Hematopoietic multipotent progenitor cell treated with erythropoietin and hydrocortisone succinate and interleukin-3 and kit ligand, for 6 days (in vitro differentiated cells): Measurements from ENCODE around the gene MON1B.
A peak's percentile ranks its signal among the peaks of the same experiment; 100 is the strongest.
"Not testable (repeated sequence)": the region's sequence is repeated elsewhere in the genome, so short reads cannot be mapped to it uniquely, and the experiment has no call there.

Source experiments
- DNase-seq: peaks from one replicate; pipeline ENCODE4 v3.0.0-alpha.2; 2015

The MON1B gene

DNA sequence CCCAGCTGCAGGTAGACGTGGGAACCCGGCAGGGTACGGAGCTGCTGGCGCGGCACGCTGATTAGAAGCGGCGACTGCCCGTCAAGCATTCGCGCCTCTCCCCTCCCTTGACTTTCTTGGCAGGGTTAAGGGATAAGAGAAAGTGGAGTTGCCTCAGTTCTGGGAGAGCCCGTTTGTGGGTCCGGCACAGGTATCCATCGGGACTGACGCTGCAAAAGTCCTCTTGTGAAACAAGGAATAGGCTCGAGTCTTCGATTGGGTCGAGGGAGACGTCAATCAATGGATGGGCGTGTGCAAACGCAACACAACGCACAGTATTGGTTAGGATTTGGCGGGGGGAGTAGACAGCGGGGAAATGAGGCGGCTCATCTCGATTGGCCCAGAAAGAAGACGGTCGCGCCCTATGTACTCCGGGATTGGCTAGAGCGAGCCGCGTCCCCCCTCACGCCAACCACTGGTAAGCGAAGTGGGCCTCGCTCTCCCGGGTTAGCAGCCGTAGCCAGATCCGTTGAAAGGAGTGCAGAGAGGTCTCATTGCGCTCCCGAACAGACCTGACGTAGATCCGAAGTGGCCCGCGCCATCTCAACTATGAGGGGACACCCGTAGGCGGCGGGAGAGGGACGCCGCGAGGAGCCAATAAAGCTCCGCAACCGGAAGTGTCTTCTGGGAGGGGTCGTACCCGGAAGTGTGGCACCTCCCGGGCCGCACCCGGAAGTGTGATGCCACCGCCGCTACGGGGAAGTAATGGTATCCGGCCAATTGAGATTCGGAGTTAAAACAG lies at the start of gene MON1B:
MON1B (plus strand) TSS at position 713 of the 781 bp plus-strand sequence. CDS start 296 bp downstream, outside the sequence.
- DNase-seq, result peak; percentile 99

DNA sequence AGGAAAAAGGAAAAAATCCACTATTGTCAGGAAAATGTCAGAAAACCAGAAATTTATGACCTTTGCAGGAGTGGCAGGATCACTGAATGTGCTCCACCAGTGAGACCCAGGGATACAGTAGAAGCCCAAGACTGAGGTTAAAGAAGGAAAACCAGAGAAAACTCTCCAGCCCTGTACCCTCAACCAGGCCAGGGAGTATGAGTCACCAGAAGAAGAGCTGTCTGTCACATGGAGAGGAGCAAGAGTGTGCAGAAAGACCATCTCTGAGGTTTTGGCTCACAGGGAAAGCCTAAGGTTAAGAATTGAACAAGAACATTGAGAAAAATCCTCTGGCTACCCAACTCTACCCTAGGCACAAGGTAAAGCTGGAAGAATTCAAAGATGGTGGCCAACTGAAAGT lies 47.6 kb upstream of the MON1B start:
- DNase-seq, result no peak

DNA sequence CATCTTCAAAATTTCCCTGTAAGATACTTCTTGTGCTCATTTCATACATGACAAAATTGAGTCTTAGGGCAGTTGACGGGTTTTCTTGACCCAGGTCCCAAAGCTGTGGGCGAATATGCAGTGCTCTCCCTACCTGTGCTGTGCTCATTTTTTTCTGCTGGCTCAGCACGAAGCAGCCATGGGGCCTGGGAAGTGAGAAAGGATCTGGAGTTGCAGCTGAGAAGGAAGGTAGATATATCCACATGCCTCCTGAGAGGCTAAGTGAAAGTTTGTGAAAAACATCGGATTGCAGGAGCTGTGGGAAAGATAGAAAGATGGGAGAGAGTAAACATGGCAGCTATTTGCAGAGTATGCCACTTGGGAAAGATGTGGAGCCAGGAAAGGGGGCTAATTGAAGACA lies 42.9 kb upstream of the MON1B start:
- no peak for DNase-seq

DNA sequence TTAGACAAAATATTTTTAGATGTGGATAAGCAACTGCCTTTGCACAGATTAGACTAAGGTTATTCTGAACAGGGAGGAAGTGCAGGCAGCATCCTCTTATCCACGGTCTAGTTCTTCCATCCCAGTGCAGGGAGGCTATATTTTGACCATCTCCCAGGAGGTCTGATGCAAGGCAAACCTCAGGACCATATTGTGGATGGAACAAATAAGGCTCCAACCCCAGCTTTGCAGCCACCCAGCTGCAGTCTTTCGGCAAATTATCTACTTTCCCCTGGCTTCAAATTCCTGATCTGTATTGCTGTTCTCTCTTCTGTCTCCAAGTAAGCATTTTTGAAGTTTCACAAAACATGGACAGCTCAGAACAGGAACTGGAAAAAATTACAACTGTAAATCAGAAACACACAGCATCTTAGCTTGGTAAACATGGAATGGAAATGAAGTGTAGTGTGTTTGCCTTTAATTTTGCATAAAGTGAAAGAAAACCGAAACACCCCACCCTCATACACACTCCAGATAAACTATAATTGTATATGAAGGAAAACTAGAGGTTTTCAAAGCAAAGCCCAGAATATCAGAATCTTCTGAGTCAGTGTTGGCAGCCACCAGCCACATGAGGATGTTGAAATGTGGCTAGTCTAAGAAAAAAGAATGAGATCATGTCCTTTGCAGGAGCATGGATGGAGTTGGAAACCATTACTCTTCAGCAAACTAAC lies 33.5 kb upstream of the MON1B start:
- DNase-seq, result no peak

DNA sequence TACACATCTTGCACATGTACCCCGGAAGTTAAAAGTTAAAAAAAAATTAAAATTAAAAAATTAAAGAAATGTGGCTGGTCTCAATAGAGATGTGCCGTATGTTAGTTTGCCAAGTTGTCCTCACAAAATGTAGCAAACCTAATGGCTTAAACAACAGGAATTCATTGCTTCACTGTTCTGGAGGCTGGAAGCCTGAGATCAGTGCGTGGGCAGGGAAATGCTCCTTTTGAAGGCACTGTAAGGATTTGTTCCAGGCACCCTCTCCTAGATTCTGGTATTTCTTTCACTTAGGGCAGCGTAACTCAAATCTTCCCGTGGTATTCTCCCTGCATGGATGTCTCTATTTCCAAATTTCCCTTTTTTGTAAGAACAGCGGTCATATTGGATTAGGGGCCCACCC lies 32.7 kb upstream of the MON1B start:
- DNase-seq, result no peak

DNA sequence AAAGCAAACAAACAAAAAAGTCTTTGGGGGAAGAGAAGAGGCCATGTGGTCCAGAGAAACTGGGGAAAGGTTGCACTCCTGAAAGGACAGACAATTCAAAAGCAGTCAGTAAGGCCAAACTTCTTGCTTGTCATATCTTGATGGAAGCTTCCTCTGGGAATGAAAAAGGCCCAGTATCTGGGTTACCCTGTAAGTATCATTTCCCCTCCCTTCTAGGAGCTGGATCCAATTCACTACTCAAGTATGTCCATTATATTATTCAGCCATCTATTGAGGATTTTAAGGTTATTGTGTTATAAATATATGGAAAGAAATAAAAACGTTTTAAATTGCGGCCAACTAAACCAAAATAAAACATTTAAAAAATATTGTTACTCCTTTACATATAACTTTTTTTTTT lies 26.0 kb upstream of the MON1B start:
- DNase-seq, result no peak

DNA sequence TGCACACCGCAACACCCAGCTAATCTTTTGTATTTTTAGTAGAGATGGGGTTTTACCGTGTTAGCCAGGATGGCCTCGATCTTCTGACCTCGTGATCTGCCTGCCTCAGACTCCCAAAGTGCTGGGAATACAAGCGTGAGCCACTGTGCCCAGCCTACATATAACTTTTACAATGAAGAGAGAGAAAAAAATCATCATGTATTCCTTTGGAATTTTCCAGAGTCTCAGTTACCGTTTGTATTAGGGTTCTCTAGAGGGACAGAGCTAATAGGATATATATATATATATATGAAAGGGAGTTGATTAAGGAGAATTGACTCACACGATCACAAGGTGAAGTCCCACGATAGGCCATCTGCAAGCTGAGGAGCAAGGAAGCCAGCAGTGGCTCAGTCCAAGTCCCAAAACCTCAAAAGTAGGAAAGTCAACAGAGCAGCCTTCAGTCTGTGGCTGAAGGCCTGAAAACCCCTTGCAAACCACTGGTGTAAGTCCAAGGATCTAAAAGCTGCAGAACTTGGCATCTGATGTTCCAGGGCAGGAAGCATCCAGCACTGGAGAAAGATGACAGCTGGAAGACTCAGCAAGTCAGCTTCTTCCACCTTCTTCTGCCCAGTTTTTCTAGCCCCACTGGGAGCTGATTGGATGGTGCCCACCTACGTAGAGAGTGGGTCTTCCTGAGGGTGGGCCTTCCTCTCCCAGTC lies 25.3 kb upstream of the MON1B start:
- DNase-seq, result not testable (repeated sequence)

DNA sequence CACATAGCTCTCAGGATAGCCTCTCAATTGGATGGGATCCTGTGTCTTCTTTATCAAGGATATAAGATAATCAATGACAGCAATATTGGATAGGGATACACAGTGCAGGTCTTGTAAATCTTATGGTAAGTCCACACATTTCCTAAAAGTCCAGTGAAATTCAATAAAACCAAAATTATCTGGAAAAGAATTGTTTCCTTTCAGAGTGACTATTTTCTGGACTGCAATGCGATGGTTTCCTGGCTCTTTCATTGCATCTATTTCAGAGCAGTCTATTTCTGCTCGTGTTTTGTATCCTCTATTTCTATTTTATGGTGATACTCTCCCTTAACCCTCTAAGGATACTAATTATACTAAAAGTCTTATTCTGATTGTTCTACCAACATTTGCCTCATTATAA lies 24.3 kb upstream of the MON1B start:
- no peak for DNase-seq

DNA sequence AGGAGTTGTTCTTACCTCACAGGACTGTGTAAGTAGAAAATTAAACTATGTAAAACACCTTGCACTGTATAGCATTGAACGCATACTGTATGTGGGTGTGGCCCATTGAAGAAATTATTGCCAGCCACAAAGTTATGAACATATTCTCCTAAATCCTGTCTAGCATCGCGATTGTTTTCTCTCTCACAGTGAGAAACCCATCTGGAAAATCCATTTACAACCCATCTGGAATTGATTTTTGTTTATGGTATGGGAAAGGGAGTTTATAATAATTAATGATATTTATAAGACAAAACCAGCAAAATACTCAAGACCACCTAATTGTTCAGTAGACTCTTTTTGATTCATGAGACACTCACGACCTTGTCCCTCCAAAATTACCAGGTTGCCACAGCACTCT lies 22.1 kb upstream of the MON1B start:
- no peak for DNase-seq

DNA sequence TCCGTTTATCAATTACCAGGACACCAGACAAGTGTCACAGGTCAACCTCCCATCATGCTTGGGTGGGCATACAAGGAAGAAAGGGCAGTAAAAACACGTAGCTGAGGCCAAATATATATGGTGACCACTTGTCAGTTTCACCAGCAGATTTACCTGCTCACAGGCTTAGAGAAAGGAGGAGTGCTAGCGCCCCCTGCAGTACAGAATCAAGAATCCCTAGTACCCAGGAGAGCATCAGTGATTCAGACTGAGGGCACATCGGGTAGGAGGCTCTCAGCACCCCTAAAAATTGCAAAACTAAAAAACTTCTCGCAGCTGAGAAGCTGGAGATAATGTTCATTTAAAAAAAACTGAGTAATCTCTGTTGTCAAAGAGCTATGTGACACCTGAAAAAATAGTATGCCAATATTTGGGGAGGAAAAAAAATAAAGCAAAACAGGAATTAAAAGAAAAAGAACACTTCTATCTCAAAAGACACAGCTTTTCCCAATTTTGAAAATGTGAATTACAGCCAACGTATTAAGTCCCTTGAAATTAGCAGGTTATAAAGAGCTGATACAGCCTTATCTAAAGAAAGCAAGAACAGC lies 21.2 kb upstream of the MON1B start:
- peak; percentile 76 for DNase-seq

DNA sequence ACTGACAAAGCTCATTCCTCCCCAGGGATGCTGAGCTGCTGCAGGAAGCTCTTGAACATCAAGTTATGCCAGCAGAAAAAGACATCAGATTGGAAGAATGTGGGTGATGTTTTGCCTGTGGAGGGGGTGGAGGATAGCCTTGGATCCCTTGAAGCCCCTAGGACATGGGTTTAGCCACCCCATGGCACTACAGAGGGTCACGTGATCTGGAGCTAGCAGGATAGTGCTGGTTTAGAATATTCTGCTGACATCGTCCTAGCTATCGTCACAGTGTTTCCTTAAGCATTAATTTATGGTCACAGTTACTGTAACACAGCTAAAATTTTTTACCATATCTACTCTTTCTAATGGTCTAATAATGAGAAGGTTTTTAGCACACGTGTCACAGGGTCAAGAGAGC lies 20.2 kb upstream of the MON1B start:
- no peak for DNase-seq

DNA sequence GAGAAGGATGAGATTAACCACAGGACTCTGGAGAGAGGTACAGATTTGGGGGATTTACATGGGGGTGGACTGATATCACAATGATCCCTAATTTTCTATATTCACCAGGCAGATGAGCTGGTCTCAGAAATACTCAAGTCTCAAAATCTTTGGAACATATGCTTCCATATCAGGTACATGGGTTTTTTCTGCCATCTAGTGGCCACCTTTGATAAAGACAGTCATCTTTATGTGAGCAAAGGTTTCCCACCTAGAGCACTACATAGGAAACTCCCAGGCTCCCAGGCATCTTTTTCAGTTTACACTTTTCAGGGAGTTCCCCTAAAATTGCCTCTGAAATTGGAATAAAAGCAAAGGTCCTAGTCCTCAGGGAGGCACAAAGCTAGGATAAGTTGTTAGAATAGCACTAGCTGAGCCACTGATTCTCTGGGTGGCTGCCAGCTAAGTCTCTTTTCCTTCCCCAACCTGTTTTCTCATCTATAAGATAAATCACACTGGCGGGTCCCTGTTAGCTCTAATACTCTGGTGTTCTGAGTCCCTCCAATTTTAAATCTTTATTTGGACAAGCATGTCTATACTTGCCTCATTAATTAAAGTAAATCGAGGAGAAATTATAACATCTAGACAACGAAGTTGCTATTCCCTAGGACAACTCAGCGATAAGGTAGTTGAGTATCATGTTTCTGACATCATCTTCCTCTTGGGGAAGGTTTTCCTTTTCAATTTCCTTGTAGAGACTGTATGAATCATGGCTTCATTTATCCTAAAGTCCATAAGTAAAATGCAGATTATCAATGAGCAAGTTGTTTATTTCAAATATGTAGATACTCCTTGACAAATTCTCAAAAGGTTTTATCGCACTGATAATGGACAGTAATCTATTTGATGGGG lies 19.0 kb upstream of the MON1B start:
- DNase-seq, result peak; percentile 82

DNA sequence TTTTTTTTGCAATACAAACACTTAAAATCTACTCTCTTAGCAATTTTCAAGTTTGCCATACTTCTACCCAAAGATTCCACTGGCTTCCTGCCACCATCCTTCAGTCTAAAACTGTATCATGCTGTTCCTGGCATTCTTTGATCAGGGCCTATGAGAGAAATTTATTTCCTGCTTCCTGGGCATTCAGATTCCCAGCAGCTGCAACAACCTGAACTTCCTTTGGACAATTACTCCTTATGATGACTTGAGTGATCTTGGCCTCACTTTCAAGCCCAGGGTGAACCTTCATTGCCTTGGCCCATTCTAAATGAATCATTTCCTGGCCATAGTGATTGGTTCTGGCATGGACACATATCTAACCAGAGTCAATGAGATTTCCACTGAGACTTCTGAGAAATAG lies 18.0 kb upstream of the MON1B start:
- DNase-seq, result no peak

DNA sequence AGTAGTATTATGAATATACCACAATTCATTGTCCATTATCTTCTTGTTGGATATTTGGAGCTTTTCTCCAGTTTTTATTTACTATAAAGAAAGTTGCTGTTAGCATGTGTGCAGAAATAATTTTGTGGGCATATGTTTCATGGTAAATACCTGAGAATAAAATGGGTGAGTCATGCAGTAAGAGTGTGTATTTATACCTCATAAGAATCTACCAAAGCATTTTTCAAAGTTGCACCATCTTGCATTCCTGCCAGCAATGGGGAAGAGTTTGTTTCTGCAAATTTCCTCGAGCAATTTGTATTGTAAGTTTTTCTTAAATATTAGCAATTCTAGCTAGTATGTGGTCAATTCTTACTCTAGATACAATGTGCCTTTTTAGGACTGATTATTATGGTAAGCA lies 7.9 kb upstream of the MON1B start:
- no peak for DNase-seq

DNA sequence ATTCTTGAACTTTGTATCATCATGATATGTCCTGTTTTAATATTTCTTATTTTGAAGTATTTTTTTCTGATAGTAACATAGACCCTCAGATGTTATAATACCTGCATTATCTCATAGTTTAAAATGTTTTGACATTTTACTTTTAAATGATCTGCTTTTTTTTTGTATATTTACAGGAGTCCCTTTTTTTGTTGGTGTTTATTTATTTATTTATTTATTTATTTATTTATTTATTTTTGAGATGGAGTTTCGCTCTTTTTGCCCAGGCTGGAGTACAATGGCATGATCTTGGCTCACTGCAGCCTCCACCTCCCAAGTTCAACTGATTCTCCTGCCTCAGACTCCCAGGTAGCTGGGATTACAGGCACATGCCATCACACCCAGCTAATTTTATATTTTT lies 4.7 kb upstream of the MON1B start:
- DNase-seq, result not testable (repeated sequence)

DNA sequence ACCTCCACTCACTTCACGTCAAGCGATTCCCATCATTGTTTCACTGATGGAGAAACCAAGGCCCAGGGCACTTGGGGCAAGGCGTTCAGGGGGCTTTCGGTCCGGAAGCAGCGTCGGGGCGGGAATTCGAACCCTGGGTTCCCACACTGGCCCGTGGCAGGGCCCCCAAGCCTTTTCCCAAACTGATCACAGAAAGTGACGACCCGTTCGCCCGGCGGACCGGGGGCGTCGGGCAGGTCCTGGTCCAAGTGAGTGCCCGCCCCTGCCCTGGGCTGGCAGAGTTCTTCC lies 856 bp upstream of the MON1B start:
- no peak for DNase-seq

DNA sequence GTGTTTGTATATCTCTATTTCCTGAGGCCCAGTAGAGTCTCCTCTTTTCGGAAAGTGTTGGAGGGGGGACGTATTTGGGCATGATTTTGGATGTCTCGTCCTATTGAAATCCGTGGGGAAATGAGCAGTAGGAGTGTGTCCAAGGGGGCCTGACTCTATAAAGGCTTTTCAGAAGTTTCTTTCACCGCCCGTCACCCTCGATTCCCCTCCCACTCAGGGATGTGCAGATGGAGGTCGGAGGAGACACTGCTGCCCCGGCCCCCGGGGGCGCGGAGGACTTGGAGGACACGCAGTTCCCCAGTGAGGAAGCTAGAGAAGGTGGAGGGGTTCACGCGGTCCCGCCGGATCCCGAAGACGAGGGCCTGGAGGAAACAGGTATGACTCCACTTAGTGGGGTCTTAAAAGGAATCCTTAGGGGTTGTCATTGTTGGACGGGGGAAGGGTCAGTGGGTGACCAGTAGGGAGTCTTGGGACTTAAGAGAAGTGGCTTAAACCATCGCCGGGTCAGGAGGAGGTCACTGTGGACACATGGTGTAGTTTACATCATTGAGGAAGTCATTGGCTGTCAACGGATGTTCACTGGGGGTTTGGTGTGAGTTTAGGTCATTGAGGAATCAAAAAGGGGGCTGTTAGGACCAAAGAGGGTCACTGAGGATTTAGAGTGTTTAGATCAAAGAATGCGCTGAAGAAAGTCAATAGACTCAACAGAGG lies 424 bp downstream of the MON1B start:
- DNase-seq, result peak; percentile 58

DNA sequence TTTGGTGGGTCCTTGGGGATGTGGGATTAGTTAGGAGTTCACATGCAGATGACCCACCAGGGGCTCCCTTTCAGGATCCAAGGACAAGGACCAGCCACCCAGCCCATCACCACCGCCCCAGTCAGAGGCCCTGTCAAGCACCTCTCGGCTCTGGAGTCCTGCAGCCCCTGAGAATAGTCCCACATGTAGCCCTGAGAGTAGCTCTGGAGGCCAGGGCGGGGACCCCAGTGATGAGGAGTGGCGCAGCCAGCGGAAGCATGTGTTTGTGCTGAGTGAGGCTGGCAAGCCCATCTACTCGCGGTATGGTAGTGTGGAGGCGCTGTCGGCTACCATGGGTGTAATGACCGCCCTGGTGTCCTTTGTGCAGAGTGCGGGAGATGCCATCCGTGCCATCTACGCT lies 2.4 kb downstream of the MON1B start:
- DNase-seq, result no peak

DNA sequence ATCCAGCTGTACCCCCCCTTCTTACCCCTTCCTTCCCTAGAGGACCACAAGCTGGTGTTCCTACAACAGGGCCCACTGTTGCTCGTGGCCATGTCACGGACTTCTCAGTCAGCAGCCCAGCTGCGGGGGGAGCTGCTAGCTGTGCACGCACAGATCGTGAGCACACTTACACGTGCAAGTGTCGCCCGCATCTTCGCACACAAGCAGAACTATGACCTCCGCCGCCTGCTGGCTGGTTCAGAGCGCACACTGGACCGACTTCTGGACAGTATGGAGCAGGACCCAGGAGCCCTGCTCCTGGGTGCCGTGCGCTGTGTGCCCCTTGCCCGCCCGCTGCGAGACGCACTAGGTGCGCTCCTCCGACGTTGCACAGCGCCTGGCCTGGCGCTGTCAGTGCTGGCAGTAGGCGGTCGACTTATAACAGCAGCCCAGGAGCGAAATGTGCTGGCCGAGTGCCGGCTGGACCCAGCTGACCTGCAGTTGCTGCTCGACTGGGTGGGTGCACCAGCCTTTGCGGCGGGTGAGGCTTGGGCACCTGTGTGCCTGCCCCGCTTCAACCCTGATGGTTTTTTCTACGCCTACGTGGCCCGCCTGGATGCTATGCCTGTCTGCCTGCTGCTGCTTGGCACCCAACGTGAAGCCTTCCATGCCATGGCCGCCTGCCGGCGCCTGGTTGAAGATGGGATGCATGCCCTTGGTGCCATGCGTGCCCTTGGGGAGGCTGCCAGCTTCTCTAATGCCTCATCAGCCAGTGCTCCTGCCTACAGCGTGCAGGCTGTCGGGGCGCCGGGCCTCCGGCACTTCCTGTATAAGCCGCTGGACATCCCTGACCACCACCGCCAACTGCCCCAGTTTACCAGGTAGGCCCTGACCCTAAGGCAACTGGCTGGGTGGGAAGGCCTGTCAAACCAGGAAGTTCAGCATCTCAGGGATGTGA lies 3.6 kb downstream of the MON1B start:
- DNase-seq, result no peak

DNA sequence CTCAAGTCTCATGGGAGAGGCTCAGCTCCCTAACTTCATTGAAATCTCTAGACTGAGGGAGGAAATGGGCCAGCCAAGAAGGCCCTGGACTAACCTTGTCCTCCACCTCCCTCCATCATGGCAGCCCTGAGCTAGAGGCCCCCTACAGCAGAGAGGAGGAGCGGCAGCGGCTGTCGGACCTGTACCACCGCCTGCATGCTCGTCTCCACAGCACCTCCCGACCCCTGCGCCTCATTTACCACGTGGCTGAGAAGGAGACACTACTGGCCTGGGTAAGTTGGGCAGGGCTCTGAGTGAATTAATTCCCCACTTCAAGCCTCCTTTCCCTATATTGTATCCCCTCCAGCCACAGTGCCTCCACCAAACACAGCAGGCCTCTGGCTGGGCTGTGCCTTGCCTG lies 4.4 kb downstream of the MON1B start:
- DNase-seq, result no peak

DNA sequence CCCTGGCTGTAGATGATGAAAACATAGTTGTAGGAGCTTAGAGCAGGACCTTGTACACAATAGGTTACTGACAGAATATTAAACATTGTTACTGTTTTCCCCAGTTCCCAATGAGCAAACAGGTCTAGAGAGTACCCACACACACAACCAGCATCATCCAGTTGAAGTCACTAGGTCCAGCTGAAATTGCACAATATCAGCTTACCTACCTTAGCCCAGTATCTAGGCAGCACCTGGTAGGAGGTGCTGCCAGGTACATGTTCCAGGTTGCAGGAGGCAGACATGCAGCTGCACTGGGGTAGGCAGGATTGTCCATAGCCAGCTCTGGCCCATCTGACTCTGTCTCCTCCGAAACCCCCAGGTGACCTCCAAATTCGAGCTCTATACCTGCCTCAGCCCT lies 6.8 kb downstream of the MON1B start:
- no peak for DNase-seq
